HCT116 (cell line): ENCODE results near the gene TMF1. TPM values are rescaled to one million over a fixed set of nuclear protein-coding genes. Genes with fewer than 3 reads are reported as not detected.

Source experiments
- ATAC-seq: fragments of 200-7000 bp; cut with Tn5 transposase; 2 replicates; pipeline ENCODE4 v1.9.1; 2020; ENCODE audit warnings: mild to moderate bottlenecking, moderate library complexity
- BruUV-seq: library from RNA; stranded (reverse); fragments of 400-500 nt; replicated peaks from 2 replicates; lab custom pipeline; 2021; lab: Mats Ljungman, UMichigan
- CTCF ChIA-PET: fragments of 300-600 bp; sonication (Branson Sonifier 250); formaldehyde crosslinking; loops from one replicate; lab custom pipeline; 2021; ENCODE audit warnings: antibody characterized with exemption; lab: Charles Lee
- POLR2A ChIA-PET: fragments of 300-600, 350-600 bp; sonication (Branson Sonifier 250); formaldehyde crosslinking; loops from one replicate; lab custom pipeline; 2021; ENCODE audit warnings: antibody characterized with exemption; lab: Charles Lee
- RAD21 ChIA-PET, 2 experiments: fragments of 300-600 bp; sonication (Branson Sonifier 250); formaldehyde crosslinking; loops; one replicate each; lab custom pipeline; 2023; ENCODE audit warnings: low total read pairs in 2 of 2; ENCODE audit not compliant: uncharacterized antibody in 2 of 2, unreplicated experiment in 2 of 2, low non-redundant PET in 1 of 2; lab: Charles Lee
- DNase-seq: peaks from one replicate; pipeline ENCODE4 v3.0.0-alpha.2; 2010; ENCODE audit warnings: low read depth, low spot score
- H2AFZ ChIP-seq: fragments of 200-600 bp; shearing (Covaris generic), sonication (generic); 2 replicates; pipeline ENCODE4 v1.6.1; 2017; ENCODE audit warnings: low read depth, mixed run types, mixed read lengths, antibody characterized with exemption, low read length; ENCODE audit not compliant: poor library complexity, severe bottlenecking
- H3K27ac ChIP-seq: 2 replicates; pipeline ENCODE4 v1.5.1; 2012; ENCODE audit warnings: low read depth, low read length
- H3K27me3 ChIP-seq: fragments of 200-600 bp; sonication (generic); 2 replicates; pipeline ENCODE4 v1.6.1; 2016; ENCODE audit warnings: mixed run types, low read length, mixed read lengths; ENCODE audit not compliant: insufficient read depth
- H3K36me3 ChIP-seq, 2 experiments: fragments of 200-500 bp in 1 of 2; fragments of 200-600 bp in 1 of 2; sonication (Bioruptor generic) in 1 of 2; sonication (generic) in 1 of 2; 2 replicates each; pipeline versions ENCODE4 v1.5.1 to v1.6.1; 2014 to 2016; ENCODE audit warnings: low read length in 2 of 2, inconsistent platforms in 1 of 2, mixed read lengths in 1 of 2, mixed run types in 1 of 2; ENCODE audit not compliant: insufficient read depth in 2 of 2, control insufficient read depth in 1 of 2
- H3K4me1 ChIP-seq, 2 experiments: fragments of 200-600 bp in 1 of 2; sonication (generic) in 1 of 2; 2 replicates each; pipeline versions ENCODE4 v1.5.1 to v1.6.1; 2012 to 2017; ENCODE audit warnings: low read length in 2 of 2, inconsistent platforms in 1 of 2, mild to moderate bottlenecking in 1 of 2, mixed read lengths in 1 of 2, mixed run types in 1 of 2, moderate library complexity in 1 of 2; ENCODE audit not compliant: insufficient read depth in 2 of 2, control insufficient read depth in 1 of 2
- H3K4me2 ChIP-seq: fragments of 200-600 bp; sonication (generic); 2 replicates; pipeline ENCODE4 v1.6.1; 2017; ENCODE audit warnings: mixed run types, low read length, mixed read lengths
- H3K4me3 ChIP-seq, 2 experiments: fragments of 200-600 bp in 1 of 2; sonication (generic) in 1 of 2; replicated peaks in 1 of 2; 2 replicates each; pipeline ENCODE4 v1.5.1; 2011 to 2016; ENCODE audit warnings: low read length in 2 of 2, control low read depth in 1 of 2, low read depth in 1 of 2, mild to moderate bottlenecking in 1 of 2, mixed read lengths in 1 of 2, mixed run types in 1 of 2
- H3K79me2 ChIP-seq: fragments of 200-600 bp; sonication (generic); 2 replicates; pipeline ENCODE4 v1.6.1; 2017; ENCODE audit warnings: mild to moderate bottlenecking, mixed run types, low read length, moderate library complexity, mixed read lengths; ENCODE audit not compliant: insufficient read depth
- H3K9ac ChIP-seq: fragments of 200-600 bp; sonication (generic); 2 replicates; pipeline ENCODE4 v1.6.1; 2016; ENCODE audit warnings: low read length, mixed read lengths
- H3K9me2 ChIP-seq: fragments of 200-600 bp; sonication (generic), shearing (Covaris generic); 2 replicates; pipeline ENCODE4 v1.6.1; 2017; ENCODE audit warnings: mixed run types, mild to moderate bottlenecking, moderate library complexity; ENCODE audit not compliant: insufficient read depth
- H3K9me3 ChIP-seq, 2 experiments: fragments of 200-500 bp in 1 of 2; fragments of 200-600 bp in 1 of 2; sonication (Bioruptor generic) in 1 of 2; sonication (generic) in 1 of 2; 2 replicates each; pipeline ENCODE4 v1.6.1; 2014 to 2017; ENCODE audit warnings: low read length in 2 of 2, mixed read lengths in 2 of 2, inconsistent platforms in 1 of 2, low read depth in 1 of 2, mild to moderate bottlenecking in 1 of 2, mixed run types in 1 of 2, moderate library complexity in 1 of 2; ENCODE audit not compliant: control insufficient read depth in 1 of 2, insufficient read depth in 1 of 2
- H4K20me1 ChIP-seq: fragments of 200-600 bp; sonication (generic), shearing (Covaris generic); 2 replicates; pipeline ENCODE4 v1.6.1; 2017; ENCODE audit warnings: mixed run types, mild to moderate bottlenecking, moderate library complexity; ENCODE audit not compliant: insufficient read depth
- CBX3 ChIP-seq: IDR thresholded peaks from 2 replicates; pipeline ENCODE4 v1.6.1; 2012; ENCODE audit warnings: low read depth
- CTCF ChIP-seq, 3 experiments: fragments of 200-600 bp in 1 of 3; sonication (generic) in 1 of 3; IDR thresholded peaks in 2 of 3; conservative IDR thresholded peaks in 1 of 3; 2 replicates each; pipeline ENCODE4 v1.5.1; 2012 to 2017; ENCODE audit warnings: low read depth in 2 of 3, low read length in 2 of 3, antibody characterized with exemption in 1 of 3, borderline replicate concordance in 1 of 3, control low read depth in 1 of 3, mild to moderate bottlenecking in 1 of 3, mixed read lengths in 1 of 3, mixed run types in 1 of 3, moderate library complexity in 1 of 3; ENCODE audit not compliant: insufficient read depth in 1 of 3
- EGR1 ChIP-seq: IDR thresholded peaks from 2 replicates; pipeline ENCODE4 v1.6.1; 2012; ENCODE audit warnings: low read depth
- ELF1 ChIP-seq: IDR thresholded peaks from 2 replicates; pipeline ENCODE4 v1.6.1; 2012; ENCODE audit warnings: low read depth, borderline replicate concordance
- EZH2 ChIP-seq: fragments of 200-600 bp; sonication (generic); IDR thresholded peaks from 2 replicates; pipeline ENCODE4 v1.6.1; 2017; ENCODE audit warnings: antibody characterized with exemption, mixed run types
- EZH2phosphoT487 ChIP-seq: fragments of 200-600 bp; IDR thresholded peaks from 2 replicates; pipeline ENCODE4 v1.6.1; 2018; ENCODE audit warnings: antibody characterized with exemption, borderline replicate concordance
- FOSL1 ChIP-seq: IDR thresholded peaks from 2 replicates; pipeline ENCODE4 v1.6.1; 2012; ENCODE audit warnings: low read depth
- MAX ChIP-seq: IDR thresholded peaks from 2 replicates; pipeline ENCODE4 v1.6.1; 2012
- POLR2A ChIP-seq: IDR thresholded peaks from 2 replicates; pipeline ENCODE4 v1.7.0; 2011; ENCODE audit warnings: borderline replicate concordance; ENCODE audit not compliant: insufficient read depth, insufficient read length; ENCODE audit errors: extremely low read depth
- POLR2AphosphoS5 ChIP-seq: IDR thresholded peaks from 2 replicates; pipeline ENCODE4 v1.6.1; 2011; ENCODE audit warnings: mild to moderate bottlenecking, low read depth, low read length, moderate library complexity
- RAD21 ChIP-seq: IDR thresholded peaks from 2 replicates; pipeline ENCODE4 v1.6.1; 2012; ENCODE audit warnings: low read depth, mild to moderate bottlenecking
- REST ChIP-seq: IDR thresholded peaks from 2 replicates; pipeline ENCODE4 v1.6.1; 2012; ENCODE audit warnings: low read depth
- SIN3A ChIP-seq: IDR thresholded peaks from 2 replicates; pipeline ENCODE4 v1.6.1; 2012; ENCODE audit warnings: low read depth
- SP1 ChIP-seq: IDR thresholded peaks from 2 replicates; pipeline ENCODE4 v1.6.1; 2012; ENCODE audit warnings: low read depth
- SRF ChIP-seq: IDR thresholded peaks from 2 replicates; pipeline ENCODE4 v1.6.1; 2012; ENCODE audit warnings: low read depth
- TCF7L2 ChIP-seq: IDR thresholded peaks from 2 replicates; pipeline ENCODE4 v1.7.0; 2011; ENCODE audit warnings: borderline replicate concordance, inconsistent platforms; ENCODE audit not compliant: insufficient read depth, insufficient read length; ENCODE audit errors: extremely low read depth
- YY1 ChIP-seq: IDR thresholded peaks from 2 replicates; pipeline ENCODE4 v1.6.1; 2011; ENCODE audit warnings: low read length, low read depth, moderate library complexity, mild to moderate bottlenecking; ENCODE audit not compliant: insufficient replicate concordance; ENCODE audit errors: extremely low read depth
- ZBTB33 ChIP-seq: IDR thresholded peaks from 2 replicates; pipeline ENCODE4 v1.6.1; 2011; ENCODE audit warnings: mild to moderate bottlenecking, low read length, moderate library complexity; ENCODE audit not compliant: insufficient replicate concordance; ENCODE audit errors: extremely low read depth
- ZFX ChIP-seq: fragments of 450-650 bp; IDR thresholded peaks from 2 replicates; pipeline ENCODE4 v1.6.1; 2017
- ZNF274 ChIP-seq: fragments of 200-500 bp; sonication (Bioruptor generic); IDR thresholded peaks from 2 replicates; pipeline ENCODE4 v1.6.1; 2014; ENCODE audit warnings: mild to moderate bottlenecking, low read depth, low read length, inconsistent platforms
- intact Hi-C: fragments of 100-400 bp; cut with micrococcal nuclease; formaldehyde crosslinking; loops from 2 replicates; pipeline ENCODE4 v1.10.0; 2022
- total RNA-seq: library from RNA; stranded (reverse); gene quantifications from one replicate; pipeline ENCODE4 v1.2.1, GENCODE V29; 2021; ENCODE audit not compliant: unreplicated experiment

The TMF1 gene
- total RNA-seq, 1 experiment from 2014 or later: 27.3 TPM

- H3K4me3 ChIP-seq: peak within 1 kb of the TSS; percentile 67 to 78
- H3K9me2 ChIP-seq: no peaks in the 10 kb centered on the region
- peak; percentile 85 for ATAC-seq
- RAD21 ChIA-PET: no interaction called here
- H3K36me3 ChIP-seq: no peaks in the 10 kb centered on the region
- H3K4me1 ChIP-seq: peaks cover 22 to 45% of the 10 kb centered on the region in 2 experiments
- POLR2A ChIA-PET: no interaction called here
- H3K9me3 ChIP-seq: no peaks in the 10 kb centered on the region
- CTCF ChIA-PET: no interaction called here
- H2AFZ ChIP-seq: peak within 1 kb of the TSS; percentile 98
- H3K27me3 ChIP-seq: no peaks in the 10 kb centered on the region
- no TSS peak for BruUV-seq
- no peaks in the 10 kb centered on the region for H4K20me1 ChIP-seq
- peak; percentile 98 for TF ChIP-seq YY1
- no peak for TF ChIP-seq REST
- peak; percentile 60 for TF ChIP-seq MAX
- no peak for TF ChIP-seq POLR2A
- peak; percentile 49; the same call in 1 of the 2 replicates for TF ChIP-seq SIN3A
- TF ChIP-seq FOSL1: no peak
- TF ChIP-seq ZFX: peak; percentile 35; the same call in 1 of the 2 replicates
- TF ChIP-seq ZBTB33: no peak
- no peak for TF ChIP-seq SRF
- 0 out of 2 replicates have a peak, but pooled peaks have one; percentile 35 for TF ChIP-seq EGR1
- TF ChIP-seq RAD21: no peak
- peak; percentile 79 for TF ChIP-seq POLR2AphosphoS5
- TF ChIP-seq ZNF274: no peak
- peak; percentile 30 for TF ChIP-seq SP1
- no peak for TF ChIP-seq ELF1
- TF ChIP-seq CBX3: no peak
- TF ChIP-seq EZH2: no peak
- TF ChIP-seq TCF7L2: no peak
- TF ChIP-seq EZH2phosphoT487: no peak
- no peak for TF ChIP-seq CTCF (IDR thresholded peaks at IDR 0.05 in 2 of 3, conservative IDR thresholded peaks at IDR 0.05 in 1 of 3; ENCODE audit: borderline replicate concordance in 1 of 3, insufficient read depth in 1 of 3, low read depth in 2 of 3, low read length in 2 of 3)
- TF ChIP-seq, all 23 proteins: peak for 7
- Histone ChIP-seq H3K4me2 (peak within 1 kb of the TSS; percentile 95), H3K79me2 (peaks cover 41% of the 10 kb centered on the region), H3K9ac (peak within 1 kb of the TSS; percentile 85), H3K27ac (peak within 1 kb of the TSS; percentile 60; the same call in 1 of the 2 replicates)
- intact Hi-C loops: loop anchor here (1.0 to 2.0 kb wide), 2 partner anchors 28 to 68 kb away; partner anchors contain the start of genes EOGT and TMF1
- peak; percentile 56 for DNase-seq
These were observed 28.2 kb upstream of the TMF1 start, which contains the start of gene UBA3 for GRCh38 chr3:69080233-69080920. UBA3 (minus strand) TSS chr3:69080365; CDS start chr3:69080353, 12 bp downstream.
